Measurements from ENCODE around the gene CHML.

The CHML gene

GRCh38 chr1:241598249-241598648 is 41.9 kb downstream of the CHML start:
- TF ChIP-seq ZFX (IDR thresholded peaks at IDR 0.05), result no peak
- TF ChIP-seq CTCF (conservative IDR thresholded peaks at IDR 0.05), result no peak
- H3K27ac ChIP-seq, result no peak overlapping the region

GRCh38 chr1:241596633-241597032 is 43.5 kb downstream of the CHML start:
- TF ChIP-seq ZFX (IDR thresholded peaks at IDR 0.05) (no peak), CTCF (conservative IDR thresholded peaks at IDR 0.05) (no peak)

GRCh38 chr1:241593186-241593585 is 47.0 kb downstream of the CHML start:
- no peak overlapping the region for H3K27ac ChIP-seq

More at GRCh38 chr1:241596633-241597032, 43.5 kb downstream of the CHML start:
- no peak overlapping the region for H3K27ac ChIP-seq

GRCh38 chr1:241592273-241592958 is 47.8 kb downstream of the CHML start:
- no peak for TF ChIP-seq CTCF (conservative IDR thresholded peaks at IDR 0.05)
- no peak for TF ChIP-seq ZFX (IDR thresholded peaks at IDR 0.05)
- no peak overlapping the region for H3K27ac ChIP-seq

More at GRCh38 chr1:241593186-241593585, 47.0 kb downstream of the CHML start:
- TF ChIP-seq CTCF (conservative IDR thresholded peaks at IDR 0.05) (no peak), ZFX (IDR thresholded peaks at IDR 0.05) (no peak)

GRCh38 chr1:241591736-241592135 is 48.4 kb downstream of the CHML start:
- no peak overlapping the region for H3K27ac ChIP-seq
- TF ChIP-seq ZFX (IDR thresholded peaks at IDR 0.05) (no peak), CTCF (conservative IDR thresholded peaks at IDR 0.05) (no peak)

GRCh38 chr1:241591317-241591716 is 48.9 kb downstream of the CHML start:
- no peak overlapping the region for H3K27ac ChIP-seq
- TF ChIP-seq CTCF (conservative IDR thresholded peaks at IDR 0.05) (no peak), ZFX (IDR thresholded peaks at IDR 0.05) (no peak)

- TF ChIP-seq ZFX (IDR thresholded peaks at IDR 0.05), result no peak
- no peak for TF ChIP-seq CTCF (conservative IDR thresholded peaks at IDR 0.05)
- no peak overlapping the region for H3K27ac ChIP-seq
Observed at GRCh38 chr1:241590719-241591118, 49.5 kb downstream of the CHML start.

Data from C4-2B (cell line).